Hepatocyte (in vitro differentiated cells): ENCODE data around the gene GPR153. TPM values are rescaled to one million over a fixed set of nuclear protein-coding genes. Genes with fewer than 3 reads are reported as not detected.
A peak's percentile ranks its signal among the peaks of the same experiment; 100 is the strongest.

Experiments
- DNase-seq: peaks from one replicate; pipeline ENCODE4 v3.0.0-alpha.2; 2016; ENCODE audit warnings: low spot score
- H2AFZ ChIP-seq: fragments of 200-600 bp; sonication (generic); 2 replicates; pipeline ENCODE4 v1.6.0; 2016; ENCODE audit warnings: antibody characterized with exemption, mild to moderate bottlenecking
- H3K27ac ChIP-seq: fragments of 200-600 bp; sonication (generic); 2 replicates; pipeline ENCODE4 v1.5.1; 2016; ENCODE audit warnings: mild to moderate bottlenecking
- H3K27me3 ChIP-seq: fragments of 200-600 bp; sonication (generic); 2 replicates; pipeline ENCODE4 v1.6.1; 2016
- H3K36me3 ChIP-seq: fragments of 200-600 bp; sonication (generic); replicated peaks from 2 replicates; pipeline ENCODE4 v1.5.1; 2016; ENCODE audit warnings: low read depth; ENCODE audit not compliant: insufficient read depth
- H3K4me1 ChIP-seq: fragments of 200-600 bp; sonication (generic); 2 replicates; pipeline ENCODE4 v1.5.1; 2016; ENCODE audit warnings: mild to moderate bottlenecking, moderate library complexity; ENCODE audit not compliant: insufficient read depth
- H3K4me2 ChIP-seq: fragments of 200-600 bp; sonication (generic); 2 replicates; pipeline ENCODE4 v1.6.0; 2016
- H3K4me3 ChIP-seq: fragments of 200-600 bp; sonication (generic); 2 replicates; pipeline ENCODE4 v1.5.1; 2016; ENCODE audit warnings: mild to moderate bottlenecking
- H3K79me2 ChIP-seq: fragments of 200-600 bp; sonication (generic); 2 replicates; pipeline ENCODE4 v1.6.0; 2017; ENCODE audit warnings: mild to moderate bottlenecking
- H3K9me2 ChIP-seq: fragments of 200-600 bp; sonication (generic); replicated peaks from 2 replicates; pipeline ENCODE4 v1.6.0; 2017; ENCODE audit warnings: mild to moderate bottlenecking; ENCODE audit not compliant: insufficient read depth
- H3K9me3 ChIP-seq: fragments of 200-600 bp; sonication (generic); 2 replicates; pipeline ENCODE4 v1.5.1; 2016; ENCODE audit warnings: low read depth, mild to moderate bottlenecking
- H4K20me1 ChIP-seq: fragments of 200-600 bp; sonication (generic); 2 replicates; pipeline ENCODE4 v1.6.0; 2016; ENCODE audit warnings: mild to moderate bottlenecking; ENCODE audit not compliant: insufficient read depth, poor library complexity, severe bottlenecking
- CTCF ChIP-seq: fragments of 200-600 bp; sonication (generic); IDR thresholded peaks from 2 replicates; pipeline ENCODE4 v1.5.1; 2016; ENCODE audit warnings: antibody characterized with exemption, mild to moderate bottlenecking; ENCODE audit not compliant: poor library complexity
- EZH2 ChIP-seq: fragments of 200-600 bp; sonication (generic); IDR thresholded peaks from 2 replicates; pipeline ENCODE4 v1.6.1; 2016; ENCODE audit warnings: antibody characterized with exemption, mild to moderate bottlenecking, borderline replicate concordance
- EZH2phosphoT487 ChIP-seq: fragments of 200-600 bp; sonication (generic); IDR thresholded peaks from one replicate; pipeline ENCODE4 v1.6.1; 2018; ENCODE audit warnings: antibody characterized with exemption, mild to moderate bottlenecking, low read depth, moderate library complexity; ENCODE audit not compliant: unreplicated experiment, severe bottlenecking
- WGBS: methylation state at CpG from one replicate; pipeline ENCODE4 v1.1.6; 2016; ENCODE audit warnings: low lambda C conversion rate; ENCODE audit errors: missing lambda C conversion rate; 5-methylcytosine and 5-hydroxymethylcytosine counted together
- polyA plus RNA-seq: library from polyadenylated mRNA; unstranded; fragments of >200 nt; fragmentation: Nextera tagmentation; extraction: Ambion mirVana; gene quantifications from 2 replicates; pipeline ENCODE4 v1.2.1, GENCODE V29; 2016
- total RNA-seq: library from RNA; depleted of rRNA; stranded (reverse); fragments of >200 nt; gene quantifications from 2 replicates; pipeline ENCODE4 v1.2.3, GENCODE V29; 2014

GPR153 gene
- total and polyA plus RNA-seq, 2 experiments from 2014 or later: 9.1 to 13.5 TPM

GRCh38 chr1:6225651-6226050 lies 35.2 kb downstream of the GPR153 start:
- DNase-seq: no peak
- H3K27me3 ChIP-seq: no peaks in the 10 kb centered on the region
- H3K9me3 ChIP-seq: no peaks in the 10 kb centered on the region
- peaks cover 13% of the 10 kb centered on the region for H3K4me1 ChIP-seq
- H3K27ac ChIP-seq: peak overlapping the region; percentile 94
- H3K4me3 ChIP-seq: no peak overlapping the region
- H4K20me1 ChIP-seq: no peaks in the 10 kb centered on the region
- no peak for TF ChIP-seq CTCF
- TF ChIP-seq EZH2phosphoT487: no peak
- TF ChIP-seq EZH2: no peak
- WGBS: 95% methylated on average over 8 of the region's 8 CpGs
- H2AFZ ChIP-seq: no peak overlapping the region
- no peaks in the 10 kb centered on the region for H3K9me2 ChIP-seq
- H3K79me2 ChIP-seq: peaks cover 2% of the 10 kb centered on the region
- H3K36me3 ChIP-seq: no peaks in the 10 kb centered on the region
- H3K4me2 ChIP-seq: no peak overlapping the region

- no peak for TF ChIP-seq EZH2phosphoT487
- no peak for TF ChIP-seq EZH2
- no peak for TF ChIP-seq CTCF
- no peaks in the 10 kb centered on the region for H3K9me3 ChIP-seq
- peaks cover 15% of the 10 kb centered on the region for H3K4me1 ChIP-seq
- H3K4me2 ChIP-seq: peak overlapping the region; percentile 14
- no peaks in the 10 kb centered on the region for H3K9me2 ChIP-seq
- H2AFZ ChIP-seq: no peak overlapping the region
- 70% methylated on average over 15 of the region's 15 CpGs for WGBS
- DNase-seq: peak; percentile 53
- no peaks in the 10 kb centered on the region for H4K20me1 ChIP-seq
- no peak overlapping the region for H3K4me3 ChIP-seq
- peaks cover 2% of the 10 kb centered on the region for H3K79me2 ChIP-seq
- peak overlapping the region; percentile 94 for H3K27ac ChIP-seq
- no peaks in the 10 kb centered on the region for H3K27me3 ChIP-seq
- H3K36me3 ChIP-seq: no peaks in the 10 kb centered on the region
These were observed 36.2 kb downstream of the GPR153 start for GRCh38 chr1:6224718-6225117.

- Histone ChIP-seq H3K36me3 (no peaks in the 10 kb centered on the region), H3K9me3 (no peaks in the 10 kb centered on the region), H4K20me1 (no peaks in the 10 kb centered on the region), H3K4me3 (no peak overlapping the region), H3K27ac (peak overlapping the region; percentile 94), H3K4me2 (no peak overlapping the region), H3K27me3 (no peaks in the 10 kb centered on the region), H3K4me1 (peaks cover 15% of the 10 kb centered on the region), H2AFZ (no peak overlapping the region), H3K9me2 (no peaks in the 10 kb centered on the region), H3K79me2 (peaks cover 2% of the 10 kb centered on the region)
- DNase-seq: peak; percentile 2
- 95% methylated on average over 13 of the region's 13 CpGs for whole genome bisulfite sequencing
- no peak for TF ChIP-seq EZH2phosphoT487
- no peak for TF ChIP-seq CTCF
- TF ChIP-seq EZH2: no peak
These were observed 37.3 kb downstream of the GPR153 start for GRCh38 chr1:6223617-6224016.

- Histone ChIP-seq H2AFZ (no peak overlapping the region), H3K27me3 (no peaks in the 10 kb centered on the region), H3K4me1 (peaks cover 15% of the 10 kb centered on the region), H3K36me3 (no peaks in the 10 kb centered on the region), H3K27ac (no peak overlapping the region), H3K79me2 (peaks cover 2% of the 10 kb centered on the region), H3K4me2 (no peak overlapping the region), H3K4me3 (no peak overlapping the region), H3K9me3 (no peaks in the 10 kb centered on the region), H4K20me1 (no peaks in the 10 kb centered on the region), H3K9me2 (no peaks in the 10 kb centered on the region)
- WGBS: 84% methylated on average over 6 of the region's 6 CpGs
- TF ChIP-seq EZH2 (no peak), EZH2phosphoT487 (no peak)
- DNase-seq: peak; percentile 53
These were observed 38.3 kb downstream of the GPR153 start for GRCh38 chr1:6222636-6223035.
